Measurements from ENCODE around the gene LARP4.

DNA sequence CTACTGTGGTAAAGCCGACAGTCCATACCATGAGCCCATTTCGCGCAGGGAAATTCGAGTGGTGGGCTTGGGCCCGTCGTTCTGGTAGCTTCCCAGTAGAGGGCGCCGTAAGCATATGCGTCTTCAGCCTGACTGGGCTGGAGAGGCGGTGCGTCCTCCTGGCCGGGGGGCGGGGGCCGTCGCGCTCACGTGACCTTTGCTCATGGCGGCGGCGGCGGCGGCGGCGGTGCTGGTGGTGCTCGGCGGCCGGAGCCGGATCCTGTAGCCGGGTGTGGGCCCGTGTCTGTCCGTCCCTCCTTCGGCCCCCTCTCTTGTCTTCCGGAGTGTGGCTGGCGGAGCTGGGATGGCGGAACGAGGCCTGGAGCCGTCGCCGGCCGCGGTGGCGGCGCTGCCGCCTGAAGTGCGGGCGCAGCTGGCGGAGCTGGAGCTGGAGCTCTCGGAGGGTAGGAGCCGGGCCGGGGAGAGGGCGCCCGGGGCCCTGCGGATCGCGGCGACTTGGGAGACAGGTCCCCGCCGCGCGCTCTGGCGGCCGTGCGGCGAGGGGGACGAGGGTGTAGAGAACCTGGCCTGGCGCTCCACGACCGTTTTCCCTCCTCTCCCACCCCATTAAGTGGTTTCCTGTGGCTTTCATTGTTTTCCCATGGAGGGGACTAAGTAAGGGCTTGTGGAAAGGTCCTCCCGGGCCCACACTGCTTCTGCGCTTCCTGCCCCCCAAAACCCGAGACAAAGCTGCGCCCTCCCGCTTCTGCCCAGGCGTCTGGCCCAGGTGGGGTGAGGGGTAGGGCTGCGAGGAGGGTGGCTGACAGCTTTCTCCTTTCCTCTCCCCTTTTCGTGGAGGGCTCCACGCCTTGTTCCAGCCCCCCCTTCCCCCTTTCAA is 104.4 kb downstream of the LARP4 start, which contains the start of gene DIP2B:
- TF ChIP-seq, protein P1, sequence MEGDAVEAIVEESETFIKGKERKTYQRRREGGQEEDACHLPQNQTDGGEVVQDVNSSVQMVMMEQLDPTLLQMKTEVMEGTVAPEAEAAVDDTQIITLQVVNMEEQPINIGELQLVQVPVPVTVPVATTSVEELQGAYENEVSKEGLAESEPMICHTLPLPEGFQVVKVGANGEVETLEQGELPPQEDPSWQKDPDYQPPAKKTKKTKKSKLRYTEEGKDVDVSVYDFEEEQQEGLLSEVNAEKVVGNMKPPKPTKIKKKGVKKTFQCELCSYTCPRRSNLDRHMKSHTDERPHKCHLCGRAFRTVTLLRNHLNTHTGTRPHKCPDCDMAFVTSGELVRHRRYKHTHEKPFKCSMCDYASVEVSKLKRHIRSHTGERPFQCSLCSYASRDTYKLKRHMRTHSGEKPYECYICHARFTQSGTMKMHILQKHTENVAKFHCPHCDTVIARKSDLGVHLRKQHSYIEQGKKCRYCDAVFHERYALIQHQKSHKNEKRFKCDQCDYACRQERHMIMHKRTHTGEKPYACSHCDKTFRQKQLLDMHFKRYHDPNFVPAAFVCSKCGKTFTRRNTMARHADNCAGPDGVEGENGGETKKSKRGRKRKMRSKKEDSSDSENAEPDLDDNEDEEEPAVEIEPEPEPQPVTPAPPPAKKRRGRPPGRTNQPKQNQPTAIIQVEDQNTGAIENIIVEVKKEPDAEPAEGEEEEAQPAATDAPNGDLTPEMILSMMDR (IDR thresholded peaks at IDR 0.05), result peak; percentile 90 to 99 (median 95)
- TF ChIP-seq POLR2AphosphoS5 (IDR thresholded peaks at IDR 0.05), result peak; percentile 59
- TF ChIP-seq EP300 (IDR thresholded peaks at IDR 0.05), result no peak
- TF ChIP-seq POLR2A (IDR thresholded peaks at IDR 0.05), result peak in 1 of 2 donors; percentile 41

All from gastroesophageal sphincter (tissue), 3 donors.